ENCODE measurements around the gene PNKD.

- TF ChIP-seq POLR2A (IDR thresholded peaks at IDR 0.05; ENCODE audit: extremely low read depth, insufficient read length): no peak
- TF ChIP-seq, protein P1, sequence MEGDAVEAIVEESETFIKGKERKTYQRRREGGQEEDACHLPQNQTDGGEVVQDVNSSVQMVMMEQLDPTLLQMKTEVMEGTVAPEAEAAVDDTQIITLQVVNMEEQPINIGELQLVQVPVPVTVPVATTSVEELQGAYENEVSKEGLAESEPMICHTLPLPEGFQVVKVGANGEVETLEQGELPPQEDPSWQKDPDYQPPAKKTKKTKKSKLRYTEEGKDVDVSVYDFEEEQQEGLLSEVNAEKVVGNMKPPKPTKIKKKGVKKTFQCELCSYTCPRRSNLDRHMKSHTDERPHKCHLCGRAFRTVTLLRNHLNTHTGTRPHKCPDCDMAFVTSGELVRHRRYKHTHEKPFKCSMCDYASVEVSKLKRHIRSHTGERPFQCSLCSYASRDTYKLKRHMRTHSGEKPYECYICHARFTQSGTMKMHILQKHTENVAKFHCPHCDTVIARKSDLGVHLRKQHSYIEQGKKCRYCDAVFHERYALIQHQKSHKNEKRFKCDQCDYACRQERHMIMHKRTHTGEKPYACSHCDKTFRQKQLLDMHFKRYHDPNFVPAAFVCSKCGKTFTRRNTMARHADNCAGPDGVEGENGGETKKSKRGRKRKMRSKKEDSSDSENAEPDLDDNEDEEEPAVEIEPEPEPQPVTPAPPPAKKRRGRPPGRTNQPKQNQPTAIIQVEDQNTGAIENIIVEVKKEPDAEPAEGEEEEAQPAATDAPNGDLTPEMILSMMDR (IDR thresholded peaks at IDR 0.05; ENCODE audit: low read depth, low read length): no peak
Measured at GRCh38 chr2:218260166-218260565, 10.2 kb upstream of the PNKD start.

Data from NB4 (cell line).